HCT116 (cell line): ENCODE data around the gene UPK1B.

Experiments
- CTCF ChIP-seq, 3 experiments: fragments of 200-600 bp in 1 of 3; sonication (generic) in 1 of 3; IDR thresholded peaks in 2 of 3; conservative IDR thresholded peaks in 1 of 3; 2 replicates each; pipeline ENCODE4 v1.5.1; 2012 to 2017; ENCODE audit warnings: low read depth in 2 of 3, low read length in 2 of 3, antibody characterized with exemption in 1 of 3, borderline replicate concordance in 1 of 3, control low read depth in 1 of 3, mild to moderate bottlenecking in 1 of 3, mixed read lengths in 1 of 3, mixed run types in 1 of 3, moderate library complexity in 1 of 3; ENCODE audit not compliant: insufficient read depth in 1 of 3
- EZH2 ChIP-seq: fragments of 200-600 bp; sonication (generic); IDR thresholded peaks from 2 replicates; pipeline ENCODE4 v1.6.1; 2017; ENCODE audit warnings: antibody characterized with exemption, mixed run types
- FOSL1 ChIP-seq: IDR thresholded peaks from 2 replicates; pipeline ENCODE4 v1.6.1; 2012; ENCODE audit warnings: low read depth
- POLR2A ChIP-seq: IDR thresholded peaks from 2 replicates; pipeline ENCODE4 v1.7.0; 2011; ENCODE audit warnings: borderline replicate concordance; ENCODE audit not compliant: insufficient read depth, insufficient read length; ENCODE audit errors: extremely low read depth
- POLR2AphosphoS5 ChIP-seq: IDR thresholded peaks from 2 replicates; pipeline ENCODE4 v1.6.1; 2011; ENCODE audit warnings: mild to moderate bottlenecking, low read depth, low read length, moderate library complexity
- SRF ChIP-seq: IDR thresholded peaks from 2 replicates; pipeline ENCODE4 v1.6.1; 2012; ENCODE audit warnings: low read depth

- TF ChIP-seq EZH2 (no peak), CTCF (IDR thresholded peaks at IDR 0.05 in 2 of 3, conservative IDR thresholded peaks at IDR 0.05 in 1 of 3; ENCODE audit: borderline replicate concordance in 1 of 3, insufficient read depth in 1 of 3, low read depth in 2 of 3, low read length in 2 of 3) (no peak), FOSL1 (no peak), POLR2AphosphoS5 (no peak), POLR2A (no peak), SRF (no peak)
Observed at GRCh38 chr3:119237299-119237698, 63.9 kb downstream of the UPK1B start.
